Measurements from ENCODE around the gene SYNE3. TPM values are rescaled to one million over a fixed set of nuclear protein-coding genes. Genes with fewer than 3 reads are reported as not detected.

Gene SYNE3
- total and polyA plus RNA-seq, 10 of the 15 experiments (the other 5 are each of a cell fraction or from before 2014, with no cell fraction given) = 1.4 to 44.1 (median 13.4) TPM

DNA sequence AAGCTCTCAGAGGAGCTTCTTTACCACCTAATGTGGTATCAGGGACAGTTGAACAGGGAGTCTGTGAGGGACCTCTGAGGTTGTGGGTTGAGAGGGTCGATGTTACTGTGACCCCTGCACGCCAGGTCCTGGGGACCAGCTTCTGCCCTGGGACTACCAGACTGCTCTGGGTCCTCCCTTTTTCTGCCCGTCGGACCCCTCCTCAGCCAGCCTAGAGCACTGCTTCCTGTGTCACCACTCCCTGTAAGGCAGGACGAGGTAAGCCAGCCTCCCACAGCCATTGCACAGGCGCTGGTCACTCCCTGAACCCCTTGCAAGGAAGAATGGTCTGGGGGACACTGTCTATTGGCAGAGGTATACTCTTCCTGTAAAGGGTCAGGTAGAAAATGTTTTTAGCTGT, 38.1 kb downstream of the SYNE3 start:
- intact Hi-C loops (cut with micrococcal nuclease; ENCODE audit: unreplicated experiment) (no loop called here), in situ Hi-C loops (cut with MboI) (no loop called here)
- no peaks in the 10 kb centered on the region for H4K20me1 ChIP-seq (ENCODE audit: control insufficient read depth, insufficient read depth)
- no peak for ATAC-seq
- H3K9ac ChIP-seq (ENCODE audit: control insufficient read depth, insufficient read depth, low read length) = no peak overlapping the region
- no peak for DNase-seq (ENCODE audit: low read depth, low spot score)
- no peaks in the 10 kb centered on the region for H3K27me3 ChIP-seq (replicated peaks in 1 of 2; ENCODE audit: control insufficient read depth in 2 of 2, insufficient read depth in 2 of 2, low read length in 1 of 2)
- H3K4me1 ChIP-seq (ENCODE audit: control insufficient read depth, insufficient read depth, low read length) = peaks cover 21% of the 10 kb centered on the region
- H3K79me2 ChIP-seq (ENCODE audit: control insufficient read depth, insufficient read depth, low read length) = peaks cover 40% of the 10 kb centered on the region
- WGBS (ENCODE audit: insufficient coverage, insufficient replicate concordance, low lambda C conversion rate, missing lambda C conversion rate) = 97% methylated on average over 6 of the region's 6 CpGs
- no TSS peak for BruUV-seq (replicated peaks)
- H3K9me3 ChIP-seq (replicated peaks; ENCODE audit: control insufficient read depth, insufficient read depth, low read length) = no peaks in the 10 kb centered on the region
- peaks cover 18 to 22% of the 10 kb centered on the region in 2 experiments for H3K36me3 ChIP-seq (ENCODE audit: control insufficient read depth in 2 of 2, insufficient read depth in 2 of 2, low read length in 1 of 2)
- H3K4me3 ChIP-seq = no peak overlapping the region
- ChIA-PET POLR2A (interaction anchor here (0.7 to 0.9 kb wide), 2 partner anchors 33 to 335 kb away, joined by 3 to 5 read pairs; no protein-coding TSS in a partner anchor), RAD21 (ENCODE audit: unreplicated experiment) (interaction anchor here (1.1 to 3.4 kb wide), 4 partner anchors 17 to 49 kb away, joined by 3 to 25 read pairs (median 16); partner anchors contain the start of gene SYNE3), SMC1A (ENCODE audit: uncharacterized antibody, unreplicated experiment) (interaction anchor here (0.7 to 4.5 kb wide), 6 partner anchors 13 to 44 kb away, joined by 3 to 30 read pairs (median 4); no protein-coding TSS in a partner anchor), CTCF (interaction anchor here (0.9 to 3.8 kb wide), 4 partner anchors 26 to 49 kb away, joined by 3 to 20 read pairs (median 8); no protein-coding TSS in a partner anchor)
- no peak overlapping the region for H3K27ac ChIP-seq (ENCODE audit: control insufficient read depth, insufficient read depth)
- no peak overlapping the region for H2AFZ ChIP-seq (ENCODE audit: control insufficient read depth, low read depth, low read length)
- FAIRE-seq = no peak
- TF ChIP-seq RAD21 (IDR thresholded peaks at IDR 0.05; ENCODE audit: insufficient read depth, low read depth, low read length) = no peak
- TF ChIP-seq, protein P1, sequence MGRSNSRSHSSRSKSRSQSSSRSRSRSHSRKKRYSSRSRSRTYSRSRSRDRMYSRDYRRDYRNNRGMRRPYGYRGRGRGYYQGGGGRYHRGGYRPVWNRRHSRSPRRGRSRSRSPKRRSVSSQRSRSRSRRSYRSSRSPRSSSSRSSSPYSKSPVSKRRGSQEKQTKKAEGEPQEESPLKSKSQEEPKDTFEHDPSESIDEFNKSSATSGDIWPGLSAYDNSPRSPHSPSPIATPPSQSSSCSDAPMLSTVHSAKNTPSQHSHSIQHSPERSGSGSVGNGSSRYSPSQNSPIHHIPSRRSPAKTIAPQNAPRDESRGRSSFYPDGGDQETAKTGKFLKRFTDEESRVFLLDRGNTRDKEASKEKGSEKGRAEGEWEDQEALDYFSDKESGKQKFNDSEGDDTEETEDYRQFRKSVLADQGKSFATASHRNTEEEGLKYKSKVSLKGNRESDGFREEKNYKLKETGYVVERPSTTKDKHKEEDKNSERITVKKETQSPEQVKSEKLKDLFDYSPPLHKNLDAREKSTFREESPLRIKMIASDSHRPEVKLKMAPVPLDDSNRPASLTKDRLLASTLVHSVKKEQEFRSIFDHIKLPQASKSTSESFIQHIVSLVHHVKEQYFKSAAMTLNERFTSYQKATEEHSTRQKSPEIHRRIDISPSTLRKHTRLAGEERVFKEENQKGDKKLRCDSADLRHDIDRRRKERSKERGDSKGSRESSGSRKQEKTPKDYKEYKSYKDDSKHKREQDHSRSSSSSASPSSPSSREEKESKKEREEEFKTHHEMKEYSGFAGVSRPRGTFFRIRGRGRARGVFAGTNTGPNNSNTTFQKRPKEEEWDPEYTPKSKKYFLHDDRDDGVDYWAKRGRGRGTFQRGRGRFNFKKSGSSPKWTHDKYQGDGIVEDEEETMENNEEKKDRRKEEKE (IDR thresholded peaks at IDR 0.05) = no peak
- H3K4me2 ChIP-seq (ENCODE audit: control insufficient read depth, insufficient read depth) = no peak overlapping the region

Data from GM12878 (cell line).